MM.1S (cell line): ENCODE results near the gene TRPT1.

ENCODE experiments used
- DNase-seq: peaks from one replicate; pipeline ENCODE4 v3.0.0-alpha.2; 2015
- H2AFZ ChIP-seq: fragments of 300-600 bp; sonication (generic); 2 replicates; pipeline ENCODE4 v1.6.0; 2016; ENCODE audit warnings: antibody characterized with exemption, low read length
- H3F3A ChIP-seq: fragments of 300-600 bp; sonication (generic); 2 replicates; pipeline ENCODE4 v1.6.1; 2016; ENCODE audit warnings: mild to moderate bottlenecking, antibody characterized with exemption, low read length, moderate library complexity, mixed read lengths; ENCODE audit not compliant: insufficient read depth
- H3K27ac ChIP-seq: fragments of 300-600 bp; sonication (generic); 2 replicates; pipeline ENCODE4 v1.5.1; 2016; ENCODE audit warnings: mild to moderate bottlenecking, low read length
- H3K27me3 ChIP-seq: fragments of 300-600 bp; sonication (generic); replicated peaks from 2 replicates; pipeline ENCODE4 v1.6.0; 2016; ENCODE audit warnings: low read length; ENCODE audit not compliant: insufficient read depth
- H3K36me3 ChIP-seq: fragments of 300-600 bp; sonication (generic); replicated peaks from 2 replicates; pipeline ENCODE4 v1.6.1; 2016; ENCODE audit warnings: mild to moderate bottlenecking, low read length, mixed read lengths; ENCODE audit not compliant: insufficient read depth
- H3K4me1 ChIP-seq: fragments of 300-600 bp; sonication (generic); 2 replicates; pipeline ENCODE4 v1.6.1; 2016; ENCODE audit warnings: low read length, mixed read lengths
- H3K4me2 ChIP-seq: fragments of 300-600 bp; sonication (generic); 2 replicates; pipeline ENCODE4 v1.6.0; 2016; ENCODE audit warnings: low read depth, low read length
- H3K4me3 ChIP-seq: fragments of 300-600 bp; sonication (generic); 2 replicates; pipeline ENCODE4 v1.5.1; 2016; ENCODE audit warnings: low read length, mixed read lengths
- H3K79me2 ChIP-seq: fragments of 300-600 bp; sonication (generic); 2 replicates; pipeline ENCODE4 v1.6.1; 2016; ENCODE audit warnings: mixed run types, low read length, mixed read lengths
- H3K9ac ChIP-seq: fragments of 300-600 bp; sonication (generic); 2 replicates; pipeline ENCODE4 v1.6.1; 2016; ENCODE audit warnings: low read length, mixed read lengths
- H3K9me2 ChIP-seq: fragments of 300-600 bp; sonication (generic); replicated peaks from 2 replicates; pipeline ENCODE4 v1.6.1; 2016; ENCODE audit warnings: mild to moderate bottlenecking, low read length, mixed read lengths; ENCODE audit not compliant: insufficient read depth
- H3K9me3 ChIP-seq: fragments of 300-600 bp; sonication (generic); replicated peaks from 2 replicates; pipeline ENCODE4 v1.6.1; 2016; ENCODE audit warnings: mild to moderate bottlenecking, low read length, mixed read lengths; ENCODE audit not compliant: insufficient read depth
- H4K20me1 ChIP-seq: fragments of 300-600 bp; sonication (generic); 2 replicates; pipeline ENCODE4 v1.6.1; 2016; ENCODE audit warnings: mild to moderate bottlenecking, low read length, moderate library complexity, mixed read lengths; ENCODE audit not compliant: insufficient read depth
- CTCF ChIP-seq: fragments of 300-600 bp; sonication (generic); IDR thresholded peaks from 2 replicates; pipeline ENCODE4 v1.5.1; 2016; ENCODE audit warnings: antibody characterized with exemption, low read length, mixed read lengths
- EZH2 ChIP-seq: fragments of 300-600 bp; sonication (generic); optimal IDR thresholded peaks from 2 replicates; pipeline ENCODE3; 2017; ENCODE audit warnings: low read depth, mild to moderate bottlenecking, antibody characterized with exemption, low read length, mixed read lengths
- EZH2phosphoT487 ChIP-seq: fragments of 300-600 bp; sonication (generic); IDR thresholded peaks from 2 replicates; pipeline ENCODE4 v1.6.1; 2018; ENCODE audit warnings: antibody characterized with exemption, low read length

TRPT1 gene

GRCh38 chr11:64253043-64253442 is 27.1 kb upstream of the TRPT1 start:
- DNase-seq = no peak
- Histone ChIP-seq H3K4me1 (no peaks in the 10 kb centered on the region; the same call in 1 of the 2 replicates), H3K27ac (no peak overlapping the region), H3K9me2 (no peaks in the 10 kb centered on the region), H3K79me2 (peaks cover 9% of the 10 kb centered on the region), H3F3A (no peaks in the 10 kb centered on the region), H3K9ac (no peak overlapping the region), H4K20me1 (no peaks in the 10 kb centered on the region), H3K4me2 (no peak overlapping the region; the same call in 1 of the 2 replicates), H3K4me3 (no peak overlapping the region), H3K9me3 (no peaks in the 10 kb centered on the region), H3K36me3 (no peaks in the 10 kb centered on the region), H3K27me3 (peaks cover 5% of the 10 kb centered on the region; the same call in 1 of the 2 replicates), H2AFZ (no peak overlapping the region)
- TF ChIP-seq EZH2phosphoT487 (no peak), EZH2 (no peak), CTCF (no peak)

- DNase-seq = no peak
- Histone ChIP-seq H3K27me3 (peaks cover 5% of the 10 kb centered on the region; the same call in 1 of the 2 replicates), H3K9me3 (no peaks in the 10 kb centered on the region), H3K4me1 (no peaks in the 10 kb centered on the region; the same call in 1 of the 2 replicates), H2AFZ (peak overlapping the region; percentile 84), H4K20me1 (no peaks in the 10 kb centered on the region), H3F3A (no peaks in the 10 kb centered on the region), H3K9me2 (no peaks in the 10 kb centered on the region), H3K36me3 (no peaks in the 10 kb centered on the region), H3K79me2 (peaks cover 9% of the 10 kb centered on the region), H3K9ac (peak overlapping the region; percentile 69; the same call in 1 of the 2 replicates), H3K4me2 (peak overlapping the region; percentile 100), H3K4me3 (peak overlapping the region; percentile 83), H3K27ac (no peak overlapping the region)
- TF ChIP-seq EZH2phosphoT487 (no peak), CTCF (peak; percentile 55)
Measured at GRCh38 chr11:64252003-64252872, 26.3 kb upstream of the TRPT1 start.

GRCh38 chr11:64251753-64252002 is 25.7 kb upstream of the TRPT1 start:
- H3K79me2 ChIP-seq = peaks cover 12% of the 10 kb centered on the region
- no peaks in the 10 kb centered on the region for H4K20me1 ChIP-seq
- H3K9me3 ChIP-seq = no peaks in the 10 kb centered on the region
- H2AFZ ChIP-seq = peak overlapping the region; percentile 84
- H3K4me1 ChIP-seq = no peaks in the 10 kb centered on the region; the same call in 1 of the 2 replicates
- no peaks in the 10 kb centered on the region for H3K9me2 ChIP-seq
- H3K4me3 ChIP-seq = peak overlapping the region; percentile 83
- H3K27me3 ChIP-seq = peaks cover 5% of the 10 kb centered on the region; the same call in 1 of the 2 replicates
- no peaks in the 10 kb centered on the region for H3K36me3 ChIP-seq
- TF ChIP-seq EZH2 (no peak), CTCF (no peak), EZH2phosphoT487 (no peak)
- DNase-seq = no peak
- H3K27ac ChIP-seq = no peak overlapping the region
- peak overlapping the region; percentile 100 for H3K4me2 ChIP-seq
- peak overlapping the region; percentile 69 for H3K9ac ChIP-seq
- 0 out of 2 replicates have a peak, but pooled peaks cover 4% of the 10 kb centered on the region for H3F3A ChIP-seq
